ENCODE measurements around the gene PLCG1. TPM values are rescaled to one million over a fixed set of nuclear protein-coding genes. Genes with fewer than 3 reads are reported as not detected.

PLCG1 gene
- total RNA-seq = 10 to 100 TPM; 21.7 to 43.1 (median 28.0) TPM
- 10 to 100 TPM; 16.0 to 26.0 (median 19.7) TPM for polyA plus RNA-seq
- long read RNA-seq, donor 1, full-length matches to known transcripts = 1 of 2 reads
- long read RNA-seq, donor 1, partial matches to known transcripts = 0 of 2 reads
- long read RNA-seq, donor 1, other reads (novel, unspliced or antisense) = 1 of 2 reads
- long read RNA-seq, donor 2, partial matches to known transcripts = 3 of 6 reads
- long read RNA-seq, donor 2, other reads (novel, unspliced or antisense) = 3 of 6 reads

- WGBS, 3 donors = 0 to 1% (median 0%) methylated on average over 45 to 121 of the region's 121 CpGs
- H3K4me1 ChIP-seq = peaks cover 50% of the 10 kb centered on the region
- no peak for TF ChIP-seq CTCF (IDR thresholded peaks at IDR 0.05)
- H3K27me3 ChIP-seq (ENCODE audit: insufficient read depth in 3 of 3, low read length in 2 of 3) = no peaks in the 10 kb centered on the region
- H3K4me3 ChIP-seq = peak within 1 kb of the TSS; percentile 75
- DNase-seq (peak; percentile 93), ATAC-seq (peak; percentile 87 to 91 (median 88))
- H3K36me3 ChIP-seq (ENCODE audit: insufficient read depth in 1 of 2, low read depth in 1 of 2) = no peaks in the 10 kb centered on the region
- H3K27ac ChIP-seq = peak within 1 kb of the TSS; percentile 86
- intact Hi-C loops (cut with DNase I) = no loop called here
- no peaks in the 10 kb centered on the region for H3K9me3 ChIP-seq
Observed at GRCh38 chr20:41136680-41137613, at the start of gene PLCG1. PLCG1 (plus strand) TSS chr20:41137543; CDS start chr20:41137642, 99 bp downstream.

- H3K36me3 ChIP-seq (ENCODE audit: insufficient read depth in 1 of 2, low read depth in 1 of 2) = peaks cover 3 to 71% of the 10 kb centered on the region in 2 donors
- 92 to 95% (median 94%) methylated on average over 3 of the region's 3 CpGs for WGBS, 3 donors
- H3K27ac ChIP-seq = no peak overlapping the region
Observed at GRCh38 chr20:41087777-41088176, 49.6 kb upstream of the PLCG1 start.

GRCh38 chr20:41089555-41089954, 47.8 kb upstream of the PLCG1 start:
- Histone ChIP-seq H3K27ac (no peak overlapping the region), H3K36me3 (ENCODE audit: insufficient read depth in 1 of 2, low read depth in 1 of 2) (peaks cover 14 to 71% of the 10 kb centered on the region in 2 donors), H3K4me1 (no peaks in the 10 kb centered on the region), H3K27me3 (ENCODE audit: insufficient read depth in 3 of 3, low read length in 2 of 3) (no peaks in the 10 kb centered on the region), H3K4me3 (no peak overlapping the region), H3K9me3 (no peaks in the 10 kb centered on the region)
- ATAC-seq = no peak
- TF ChIP-seq CTCF (IDR thresholded peaks at IDR 0.05) = no peak
- intact Hi-C loops (cut with DNase I) = no loop called here
- no peak for DNase-seq
- 85 to 92% (median 88%) methylated on average over 3 of the region's 3 CpGs for WGBS, 3 donors

More at GRCh38 chr20:41087777-41088176, 49.6 kb upstream of the PLCG1 start:
- H3K4me1 ChIP-seq = no peaks in the 10 kb centered on the region
- no peak for ATAC-seq
- intact Hi-C loops (cut with DNase I) = no loop called here
- H3K4me3 ChIP-seq = no peak overlapping the region
- DNase-seq = no peak
- TF ChIP-seq CTCF (IDR thresholded peaks at IDR 0.05) = no peak
- no peaks in the 10 kb centered on the region for H3K9me3 ChIP-seq
- no peaks in the 10 kb centered on the region for H3K27me3 ChIP-seq (ENCODE audit: insufficient read depth in 3 of 3, low read length in 2 of 3)

GRCh38 chr20:41091927-41092326, 45.4 kb upstream of the PLCG1 start:
- H3K27ac ChIP-seq = no peak overlapping the region
- H3K4me1 ChIP-seq = no peaks in the 10 kb centered on the region
- no peaks in the 10 kb centered on the region for H3K9me3 ChIP-seq
- H3K36me3 ChIP-seq (ENCODE audit: insufficient read depth in 1 of 2, low read depth in 1 of 2) = peaks cover 15 to 65% of the 10 kb centered on the region in 2 donors
- H3K4me3 ChIP-seq = no peak overlapping the region
- no peaks in the 10 kb centered on the region for H3K27me3 ChIP-seq (ENCODE audit: insufficient read depth in 3 of 3, low read length in 2 of 3)
- ATAC-seq (no peak), DNase-seq (no peak)
- intact Hi-C loops (cut with DNase I) = loop anchor here in 1 of 2 donors (2.0 kb wide), 1 partner anchor 101 kb away; no protein-coding TSS in a partner anchor
- 87 to 97% (median 89%) methylated on average over 4 of the region's 4 CpGs for WGBS, 3 donors
- no peak for TF ChIP-seq CTCF (IDR thresholded peaks at IDR 0.05)
